Muscle layer of colon (tissue), 2 donors: Measurements from ENCODE around the gene TEX264.

Experiments used
- H3K27ac ChIP-seq: one replicate; pipeline ENCODE4 v1.7.0; 2013; ENCODE audit warnings: low read depth, mild to moderate bottlenecking, low read length, moderate library complexity
- H3K27me3 ChIP-seq, 2 donors: one replicate each; pipeline ENCODE4 v1.7.0; 2013; ENCODE audit warnings: low read length in 2 of 2, mild to moderate bottlenecking in 2 of 2; ENCODE audit not compliant: insufficient read depth in 2 of 2, control insufficient read depth in 1 of 2
- H3K36me3 ChIP-seq: one replicate; pipeline ENCODE4 v1.7.0; 2013; ENCODE audit warnings: mild to moderate bottlenecking, low read length; ENCODE audit not compliant: insufficient read depth
- H3K4me1 ChIP-seq: one replicate; pipeline ENCODE4 v1.7.0; 2013; ENCODE audit warnings: mild to moderate bottlenecking, low read length; ENCODE audit not compliant: insufficient read depth
- H3K4me3 ChIP-seq, 2 donors: one replicate each; pipeline ENCODE4 v1.7.0; 2013; ENCODE audit warnings: low read length in 2 of 2, low read depth in 1 of 2, mild to moderate bottlenecking in 1 of 2, moderate library complexity in 1 of 2
- H3K9ac ChIP-seq: one replicate; pipeline ENCODE4 v1.7.0; 2013; ENCODE audit warnings: low read length
- H3K9me3 ChIP-seq: one replicate; pipeline ENCODE4 v1.7.0; 2013; ENCODE audit warnings: mild to moderate bottlenecking, low read length
- donor health status: abdominal sarcoma.
- donor health status: Adenocarcinoma of cecum.

TEX264 gene

GRCh38 chr3:51703068-51703760, 32.2 kb downstream of the TEX264 start:
- H3K4me1 ChIP-seq, result no peaks in the 10 kb centered on the region
- no peak overlapping the region for H3K9ac ChIP-seq
- H3K36me3 ChIP-seq, result peaks cover 40% of the 10 kb centered on the region
- no peak overlapping the region for H3K4me3 ChIP-seq
- H3K27ac ChIP-seq, result no peak overlapping the region
- peaks cover 0 to 6% of the 10 kb centered on the region in 2 donors for H3K27me3 ChIP-seq
- H3K9me3 ChIP-seq, result no peaks in the 10 kb centered on the region

GRCh38 chr3:51703761-51704510, 32.9 kb downstream of the TEX264 start:
- peaks cover 34% of the 10 kb centered on the region for H3K36me3 ChIP-seq
- no peak overlapping the region for H3K27ac ChIP-seq
- H3K4me1 ChIP-seq, result no peaks in the 10 kb centered on the region
- no peak overlapping the region for H3K4me3 ChIP-seq
- no peak overlapping the region for H3K9ac ChIP-seq
- no peaks in the 10 kb centered on the region for H3K9me3 ChIP-seq
- H3K27me3 ChIP-seq, result peaks cover 0 to 9% of the 10 kb centered on the region in 2 donors

GRCh38 chr3:51704511-51704950, 33.5 kb downstream of the TEX264 start:
- Histone ChIP-seq H3K4me1 (no peaks in the 10 kb centered on the region), H3K27me3 (peaks cover 0 to 11% of the 10 kb centered on the region in 2 donors), H3K9ac (no peak overlapping the region), H3K4me3 (no peak overlapping the region), H3K36me3 (peaks cover 28% of the 10 kb centered on the region), H3K9me3 (no peaks in the 10 kb centered on the region), H3K27ac (no peak overlapping the region)

GRCh38 chr3:51705276-51706020, 34.4 kb downstream of the TEX264 start:
- Histone ChIP-seq H3K4me1 (no peaks in the 10 kb centered on the region), H3K36me3 (peaks cover 20% of the 10 kb centered on the region), H3K27me3 (peaks cover 0 to 11% of the 10 kb centered on the region in 2 donors), H3K27ac (no peak overlapping the region), H3K9me3 (no peaks in the 10 kb centered on the region), H3K4me3 (no peak overlapping the region), H3K9ac (no peak overlapping the region)

DNA sequence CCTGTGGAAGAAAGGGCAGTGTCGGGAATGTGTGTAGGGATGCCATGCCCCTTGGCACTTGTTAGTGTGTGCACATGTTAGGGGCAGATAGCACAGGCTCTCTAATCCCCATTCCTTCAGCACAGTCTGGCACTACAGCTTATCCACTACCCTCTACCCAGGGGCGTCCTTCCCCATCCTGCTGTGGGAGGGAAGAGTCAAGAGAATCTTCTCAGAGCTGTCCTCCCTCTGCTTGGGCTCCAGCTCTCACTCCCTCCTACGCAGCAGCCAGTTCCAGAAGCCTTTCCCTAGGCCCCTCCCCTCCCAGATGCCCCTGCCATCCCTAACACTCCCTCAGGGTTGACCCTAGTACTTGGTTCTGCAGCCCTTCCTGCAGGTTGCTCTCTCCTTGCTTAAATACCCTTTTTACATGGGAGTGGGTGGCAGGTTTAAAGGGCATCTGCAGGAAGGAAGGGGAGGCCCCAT, 35.0 kb downstream of the TEX264 start:
- Histone ChIP-seq H3K9ac (no peak overlapping the region), H3K36me3 (peaks cover 20% of the 10 kb centered on the region), H3K27me3 (peaks cover 0 to 11% of the 10 kb centered on the region in 2 donors), H3K27ac (no peak overlapping the region), H3K4me1 (no peaks in the 10 kb centered on the region), H3K4me3 (no peak overlapping the region), H3K9me3 (no peaks in the 10 kb centered on the region)

- H3K9ac ChIP-seq, result no peak within 1 kb of the TSS
Observed at GRCh38 chr3:51706788-51707731, 36.0 kb downstream of the TEX264 start, which contains the start of gene GRM2. TSS of gene GRM2 (plus strand) at chr3:51707068. CDS start at chr3:51708984, 1,916 bp downstream.

DNA sequence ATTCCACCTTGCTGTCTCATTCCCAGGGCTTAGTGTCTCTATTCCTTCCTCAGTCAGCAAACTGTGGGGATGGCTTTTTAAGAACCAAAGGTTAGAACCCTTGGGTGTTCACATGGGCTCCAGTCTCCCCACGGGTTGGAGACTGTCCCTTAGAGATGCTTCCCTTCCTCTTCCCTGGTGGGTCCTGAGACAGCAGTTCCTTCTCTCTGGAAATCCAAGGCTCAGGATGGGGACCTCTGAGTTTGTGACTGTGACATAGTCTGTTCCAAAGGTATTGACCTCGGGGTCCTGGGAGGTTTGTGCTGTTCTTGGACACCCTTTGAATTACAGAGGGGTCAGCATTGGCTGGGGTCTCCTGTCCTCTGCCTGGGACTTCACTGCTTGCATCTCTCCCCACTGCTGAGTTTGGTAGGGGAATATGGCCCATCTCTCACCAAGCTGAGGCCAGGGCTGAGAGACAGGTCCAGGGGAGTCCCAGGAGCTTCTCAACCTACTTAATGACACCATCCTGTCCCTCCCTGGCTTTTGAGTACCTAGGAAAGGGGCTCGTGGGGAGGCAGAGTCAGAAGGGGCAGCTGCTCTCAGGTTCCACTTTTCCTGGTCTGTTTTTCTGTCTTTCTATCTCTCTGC, 37.3 kb downstream of the TEX264 start:
- Histone ChIP-seq H3K9me3 (no peaks in the 10 kb centered on the region), H3K36me3 (peaks cover 7% of the 10 kb centered on the region), H3K9ac (no peak overlapping the region), H3K27ac (no peak overlapping the region), H3K4me1 (no peaks in the 10 kb centered on the region), H3K27me3 (peaks cover 0 to 11% of the 10 kb centered on the region in 2 donors), H3K4me3 (no peak overlapping the region)

More at GRCh38 chr3:51706788-51707731, 36.0 kb downstream of the TEX264 start, which contains the start of gene GRM2:
- H3K27me3 ChIP-seq, result peaks cover 0 to 11% of the 10 kb centered on the region in 2 donors
- H3K9me3 ChIP-seq, result no peaks in the 10 kb centered on the region
- H3K27ac ChIP-seq, result no peak within 1 kb of the TSS
- H3K36me3 ChIP-seq, result peaks cover 16% of the 10 kb centered on the region
- H3K4me1 ChIP-seq, result no peaks in the 10 kb centered on the region
- H3K4me3 ChIP-seq, result no peak within 1 kb of the TSS

DNA sequence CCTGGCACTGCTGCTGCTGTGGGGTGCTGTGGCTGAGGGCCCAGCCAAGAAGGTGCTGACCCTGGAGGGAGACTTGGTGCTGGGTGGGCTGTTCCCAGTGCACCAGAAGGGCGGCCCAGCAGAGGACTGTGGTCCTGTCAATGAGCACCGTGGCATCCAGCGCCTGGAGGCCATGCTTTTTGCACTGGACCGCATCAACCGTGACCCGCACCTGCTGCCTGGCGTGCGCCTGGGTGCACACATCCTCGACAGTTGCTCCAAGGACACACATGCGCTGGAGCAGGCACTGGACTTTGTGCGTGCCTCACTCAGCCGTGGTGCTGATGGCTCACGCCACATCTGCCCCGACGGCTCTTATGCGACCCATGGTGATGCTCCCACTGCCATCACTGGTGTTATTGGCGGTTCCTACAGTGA, 38.0 kb downstream of the TEX264 start:
- no peaks in the 10 kb centered on the region for H3K9me3 ChIP-seq
- peaks cover 7% of the 10 kb centered on the region for H3K36me3 ChIP-seq
- H3K9ac ChIP-seq, result no peak overlapping the region
- no peak overlapping the region for H3K27ac ChIP-seq
- no peaks in the 10 kb centered on the region for H3K4me1 ChIP-seq
- no peak overlapping the region for H3K4me3 ChIP-seq
- peaks cover 0 to 11% of the 10 kb centered on the region in 2 donors for H3K27me3 ChIP-seq

DNA sequence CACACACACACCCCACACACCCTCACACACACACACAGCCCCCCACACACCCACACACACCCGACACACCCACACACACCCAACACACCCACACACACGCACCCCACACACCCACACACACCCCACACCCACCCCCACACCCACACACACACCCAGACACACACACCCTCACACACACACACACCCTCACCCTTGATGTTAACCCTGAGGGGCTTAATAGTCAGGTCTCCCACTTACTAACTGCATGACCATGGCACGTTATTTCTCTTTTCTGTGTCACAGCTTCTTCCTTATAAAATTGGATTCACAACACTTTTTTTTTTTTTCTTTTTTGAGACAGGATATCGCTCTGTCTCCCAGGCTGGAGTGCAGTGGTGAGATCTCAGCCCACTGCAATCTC, 38.6 kb downstream of the TEX264 start:
- Histone ChIP-seq H3K4me3 (no peak overlapping the region), H3K9ac (no peak overlapping the region), H3K27me3 (peaks cover 0 to 11% of the 10 kb centered on the region in 2 donors), H3K4me1 (no peaks in the 10 kb centered on the region), H3K9me3 (no peaks in the 10 kb centered on the region), H3K27ac (no peak overlapping the region), H3K36me3 (peaks cover 2% of the 10 kb centered on the region)

DNA sequence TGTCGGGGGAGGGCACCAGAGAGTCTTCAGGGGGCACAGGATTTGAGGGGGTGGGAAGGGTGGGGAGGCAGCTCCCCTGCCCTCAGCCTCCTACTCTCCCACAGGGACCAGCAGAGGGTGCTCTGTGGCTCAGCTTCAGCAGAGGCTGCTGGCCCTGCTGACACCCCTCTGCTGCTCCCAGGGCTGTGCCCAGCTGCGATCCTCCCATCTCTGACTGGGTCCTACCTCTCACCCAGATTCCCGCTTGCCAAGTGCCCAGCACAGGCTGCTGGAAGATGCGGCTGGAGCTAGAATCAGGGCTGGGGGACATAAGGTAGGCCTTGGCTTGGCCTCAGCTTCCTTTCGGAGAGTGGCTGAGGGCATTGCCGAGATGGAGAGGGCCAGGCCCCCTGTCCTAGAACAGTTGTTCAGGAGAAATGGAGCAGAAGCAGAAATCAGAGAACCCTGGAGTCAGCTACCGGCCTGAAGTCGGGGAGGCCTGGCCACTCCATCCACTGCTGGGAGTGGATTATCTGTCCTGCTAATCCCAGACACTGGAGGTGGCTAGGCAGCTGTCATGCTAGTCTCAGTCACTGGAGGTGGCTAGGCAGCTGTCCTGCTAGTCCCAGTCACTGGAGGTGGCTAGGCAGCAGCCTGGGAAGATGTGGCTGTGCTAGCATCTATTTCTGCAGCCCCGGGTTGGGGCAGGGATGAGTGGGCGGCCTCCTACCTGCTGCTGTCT, 39.7 kb downstream of the TEX264 start:
- H3K27me3 ChIP-seq, result peaks cover 0 to 11% of the 10 kb centered on the region in 2 donors
- H3K9me3 ChIP-seq, result no peaks in the 10 kb centered on the region
- H3K4me1 ChIP-seq, result no peaks in the 10 kb centered on the region
- no peak overlapping the region for H3K9ac ChIP-seq
- H3K4me3 ChIP-seq, result no peak overlapping the region
- H3K27ac ChIP-seq, result no peak overlapping the region
- no peaks in the 10 kb centered on the region for H3K36me3 ChIP-seq
